Measurements from ENCODE around the gene TEKT3. TPM values are rescaled to one million over a fixed set of nuclear protein-coding genes. Genes with fewer than 3 reads are reported as not detected.
A peak's percentile ranks its signal among the peaks of the same experiment; 100 is the strongest.

The TEKT3 gene
- total RNA-seq, 1 experiment from 2014 or later: not detected

GRCh38 chr17:15385305-15385704 is 43.9 kb upstream of the TEKT3 start:
- no peaks in the 10 kb centered on the region for H3K79me2 ChIP-seq (ENCODE audit: low read depth)
- H4K20me1 ChIP-seq (ENCODE audit: insufficient read depth): no peaks in the 10 kb centered on the region
- no peak overlapping the region for H3K4me2 ChIP-seq
- H3K9me2 ChIP-seq (ENCODE audit: insufficient read depth): no peaks in the 10 kb centered on the region
- H2AFZ ChIP-seq: no peak overlapping the region
- peaks cover 65% of the 10 kb centered on the region for H3K27me3 ChIP-seq (ENCODE audit: insufficient read depth, low read depth)
- intact Hi-C loops (cut with micrococcal nuclease; ENCODE audit: unreplicated experiment): no loop called here
- H3F3A ChIP-seq (ENCODE audit: insufficient read depth, low read depth): no peaks in the 10 kb centered on the region
- H3K36me3 ChIP-seq (ENCODE audit: low read depth): no peaks in the 10 kb centered on the region
- ChIA-PET CTCF (no interaction called here), POLR2A (ENCODE audit: unreplicated experiment) (no interaction called here)
- TF ChIP-seq EZH2 (IDR thresholded peaks at IDR 0.05; ENCODE audit: low read depth) (no peak), CTCF (conservative IDR thresholded peaks at IDR 0.05) (no peak)
- no peaks in the 10 kb centered on the region for H3K9me3 ChIP-seq (ENCODE audit: insufficient read depth, low read depth)
- no peak for DNase-seq
- H3K27ac ChIP-seq: no peak overlapping the region
- no TSS peak for BruUV-seq (replicated peaks)
- no peaks in the 10 kb centered on the region for H3K4me1 ChIP-seq (replicated peaks; ENCODE audit: insufficient read depth)
- H3K4me3 ChIP-seq: no peak overlapping the region

GRCh38 chr17:15384142-15384787 is 42.9 kb upstream of the TEKT3 start:
- Histone ChIP-seq H3K27ac (no peak overlapping the region), H3K4me1 (replicated peaks; ENCODE audit: insufficient read depth) (no peaks in the 10 kb centered on the region), H3K79me2 (ENCODE audit: low read depth) (no peaks in the 10 kb centered on the region), H4K20me1 (ENCODE audit: insufficient read depth) (no peaks in the 10 kb centered on the region), H3K4me3 (no peak overlapping the region), H3F3A (ENCODE audit: insufficient read depth, low read depth) (no peaks in the 10 kb centered on the region), H3K9me3 (ENCODE audit: insufficient read depth, low read depth) (no peaks in the 10 kb centered on the region), H3K4me2 (peak overlapping the region; percentile 38), H3K36me3 (ENCODE audit: low read depth) (no peaks in the 10 kb centered on the region), H2AFZ (no peak overlapping the region), H3K27me3 (ENCODE audit: insufficient read depth, low read depth) (peaks cover 57% of the 10 kb centered on the region), H3K9me2 (ENCODE audit: insufficient read depth) (no peaks in the 10 kb centered on the region)
- TF ChIP-seq EZH2 (IDR thresholded peaks at IDR 0.05; ENCODE audit: low read depth) (no peak), CTCF (conservative IDR thresholded peaks at IDR 0.05) (no peak)
- ChIA-PET CTCF (no interaction called here), POLR2A (ENCODE audit: unreplicated experiment) (no interaction called here)
- DNase-seq: no peak
- no TSS peak for BruUV-seq (replicated peaks)
- intact Hi-C loops (cut with micrococcal nuclease; ENCODE audit: unreplicated experiment): no loop called here

- Histone ChIP-seq H3K27me3 (ENCODE audit: insufficient read depth, low read depth) (peaks cover 56% of the 10 kb centered on the region), H3K79me2 (ENCODE audit: low read depth) (no peaks in the 10 kb centered on the region), H3K9me3 (ENCODE audit: insufficient read depth, low read depth) (no peaks in the 10 kb centered on the region), H3K36me3 (ENCODE audit: low read depth) (no peaks in the 10 kb centered on the region), H3F3A (ENCODE audit: insufficient read depth, low read depth) (no peaks in the 10 kb centered on the region), H3K9me2 (ENCODE audit: insufficient read depth) (no peaks in the 10 kb centered on the region), H4K20me1 (ENCODE audit: insufficient read depth) (no peaks in the 10 kb centered on the region), H3K4me2 (no peak overlapping the region), H3K4me3 (no peak overlapping the region), H3K27ac (no peak overlapping the region), H3K4me1 (replicated peaks; ENCODE audit: insufficient read depth) (no peaks in the 10 kb centered on the region), H2AFZ (no peak overlapping the region)
- no peak for DNase-seq
- TF ChIP-seq CTCF (conservative IDR thresholded peaks at IDR 0.05): no peak
- TF ChIP-seq EZH2 (IDR thresholded peaks at IDR 0.05; ENCODE audit: low read depth): no peak
- intact Hi-C loops (cut with micrococcal nuclease; ENCODE audit: unreplicated experiment): no loop called here
- ChIA-PET POLR2A (ENCODE audit: unreplicated experiment) (no interaction called here), CTCF (no interaction called here)
- BruUV-seq (replicated peaks): no TSS peak
Measured at GRCh38 chr17:15382914-15383313, 41.5 kb upstream of the TEKT3 start.
